ENCODE results near the gene SSU72.

- no peak for TF ChIP-seq CTCF (IDR thresholded peaks at IDR 0.05)
- no peak for TF ChIP-seq POLR2AphosphoS5 (IDR thresholded peaks at IDR 0.05; ENCODE audit: low read depth, low read length)
- no peak for TF ChIP-seq REST (IDR thresholded peaks at IDR 0.05; ENCODE audit: insufficient read depth in 1 of 2, low read depth in 2 of 2, low read length in 1 of 2)
- no peak for TF ChIP-seq TCF7L2 (IDR thresholded peaks at IDR 0.05; ENCODE audit: low read depth, low read length)
- TF ChIP-seq SIN3A (IDR thresholded peaks at IDR 0.05; ENCODE audit: borderline replicate concordance, insufficient read depth, low read depth, low read length), result no peak
Measured at GRCh38 chr1:1510912-1511532, 63.6 kb downstream of the SSU72 start.

Measured in Panc1 (cell line).